HCT116 (cell line): Measurements from ENCODE around the gene ACOT6. TPM values are rescaled to one million over a fixed set of nuclear protein-coding genes. Genes with fewer than 3 reads are reported as not detected.

Experiments
- ATAC-seq: fragments of 200-7000 bp; cut with Tn5 transposase; 2 replicates; pipeline ENCODE4 v1.9.1; 2020; ENCODE audit warnings: mild to moderate bottlenecking, moderate library complexity
- BruUV-seq: library from RNA; stranded (reverse); fragments of 400-500 nt; replicated peaks from 2 replicates; lab custom pipeline; 2021; lab: Mats Ljungman, UMichigan
- CTCF ChIA-PET: fragments of 300-600 bp; sonication (Branson Sonifier 250); formaldehyde crosslinking; loops from one replicate; lab custom pipeline; 2021; ENCODE audit warnings: antibody characterized with exemption; lab: Charles Lee
- POLR2A ChIA-PET: fragments of 300-600, 350-600 bp; sonication (Branson Sonifier 250); formaldehyde crosslinking; loops from one replicate; lab custom pipeline; 2021; ENCODE audit warnings: antibody characterized with exemption; lab: Charles Lee
- RAD21 ChIA-PET, 2 experiments: fragments of 300-600 bp; sonication (Branson Sonifier 250); formaldehyde crosslinking; loops; one replicate each; lab custom pipeline; 2023; ENCODE audit warnings: low total read pairs in 2 of 2; ENCODE audit not compliant: uncharacterized antibody in 2 of 2, unreplicated experiment in 2 of 2, low non-redundant PET in 1 of 2; lab: Charles Lee
- DNase-seq: peaks from one replicate; pipeline ENCODE4 v3.0.0-alpha.2; 2010; ENCODE audit warnings: low read depth, low spot score
- H2AFZ ChIP-seq: fragments of 200-600 bp; shearing (Covaris generic), sonication (generic); 2 replicates; pipeline ENCODE4 v1.6.1; 2017; ENCODE audit warnings: low read depth, mixed run types, mixed read lengths, antibody characterized with exemption, low read length; ENCODE audit not compliant: poor library complexity, severe bottlenecking
- H3K27ac ChIP-seq: 2 replicates; pipeline ENCODE4 v1.5.1; 2012; ENCODE audit warnings: low read depth, low read length
- H3K27me3 ChIP-seq: fragments of 200-600 bp; sonication (generic); 2 replicates; pipeline ENCODE4 v1.6.1; 2016; ENCODE audit warnings: mixed run types, low read length, mixed read lengths; ENCODE audit not compliant: insufficient read depth
- H3K36me3 ChIP-seq, 2 experiments: fragments of 200-500 bp in 1 of 2; fragments of 200-600 bp in 1 of 2; sonication (Bioruptor generic) in 1 of 2; sonication (generic) in 1 of 2; 2 replicates each; pipeline versions ENCODE4 v1.5.1 to v1.6.1; 2014 to 2016; ENCODE audit warnings: low read length in 2 of 2, inconsistent platforms in 1 of 2, mixed read lengths in 1 of 2, mixed run types in 1 of 2; ENCODE audit not compliant: insufficient read depth in 2 of 2, control insufficient read depth in 1 of 2
- H3K4me1 ChIP-seq, 2 experiments: fragments of 200-600 bp in 1 of 2; sonication (generic) in 1 of 2; 2 replicates each; pipeline versions ENCODE4 v1.5.1 to v1.6.1; 2012 to 2017; ENCODE audit warnings: low read length in 2 of 2, inconsistent platforms in 1 of 2, mild to moderate bottlenecking in 1 of 2, mixed read lengths in 1 of 2, mixed run types in 1 of 2, moderate library complexity in 1 of 2; ENCODE audit not compliant: insufficient read depth in 2 of 2, control insufficient read depth in 1 of 2
- H3K4me2 ChIP-seq: fragments of 200-600 bp; sonication (generic); 2 replicates; pipeline ENCODE4 v1.6.1; 2017; ENCODE audit warnings: mixed run types, low read length, mixed read lengths
- H3K4me3 ChIP-seq, 2 experiments: fragments of 200-600 bp in 1 of 2; sonication (generic) in 1 of 2; replicated peaks in 1 of 2; 2 replicates each; pipeline ENCODE4 v1.5.1; 2011 to 2016; ENCODE audit warnings: low read length in 2 of 2, control low read depth in 1 of 2, low read depth in 1 of 2, mild to moderate bottlenecking in 1 of 2, mixed read lengths in 1 of 2, mixed run types in 1 of 2
- H3K79me2 ChIP-seq: fragments of 200-600 bp; sonication (generic); 2 replicates; pipeline ENCODE4 v1.6.1; 2017; ENCODE audit warnings: mild to moderate bottlenecking, mixed run types, low read length, moderate library complexity, mixed read lengths; ENCODE audit not compliant: insufficient read depth
- H3K9ac ChIP-seq: fragments of 200-600 bp; sonication (generic); 2 replicates; pipeline ENCODE4 v1.6.1; 2016; ENCODE audit warnings: low read length, mixed read lengths
- H3K9me2 ChIP-seq: fragments of 200-600 bp; sonication (generic), shearing (Covaris generic); 2 replicates; pipeline ENCODE4 v1.6.1; 2017; ENCODE audit warnings: mixed run types, mild to moderate bottlenecking, moderate library complexity; ENCODE audit not compliant: insufficient read depth
- H3K9me3 ChIP-seq, 2 experiments: fragments of 200-500 bp in 1 of 2; fragments of 200-600 bp in 1 of 2; sonication (Bioruptor generic) in 1 of 2; sonication (generic) in 1 of 2; 2 replicates each; pipeline ENCODE4 v1.6.1; 2014 to 2017; ENCODE audit warnings: low read length in 2 of 2, mixed read lengths in 2 of 2, inconsistent platforms in 1 of 2, low read depth in 1 of 2, mild to moderate bottlenecking in 1 of 2, mixed run types in 1 of 2, moderate library complexity in 1 of 2; ENCODE audit not compliant: control insufficient read depth in 1 of 2, insufficient read depth in 1 of 2
- H4K20me1 ChIP-seq: fragments of 200-600 bp; sonication (generic), shearing (Covaris generic); 2 replicates; pipeline ENCODE4 v1.6.1; 2017; ENCODE audit warnings: mixed run types, mild to moderate bottlenecking, moderate library complexity; ENCODE audit not compliant: insufficient read depth
- CTCF ChIP-seq, 3 experiments: fragments of 200-600 bp in 1 of 3; sonication (generic) in 1 of 3; IDR thresholded peaks in 2 of 3; conservative IDR thresholded peaks in 1 of 3; 2 replicates each; pipeline ENCODE4 v1.5.1; 2012 to 2017; ENCODE audit warnings: low read depth in 2 of 3, low read length in 2 of 3, antibody characterized with exemption in 1 of 3, borderline replicate concordance in 1 of 3, control low read depth in 1 of 3, mild to moderate bottlenecking in 1 of 3, mixed read lengths in 1 of 3, mixed run types in 1 of 3, moderate library complexity in 1 of 3; ENCODE audit not compliant: insufficient read depth in 1 of 3
- EGR1 ChIP-seq: IDR thresholded peaks from 2 replicates; pipeline ENCODE4 v1.6.1; 2012; ENCODE audit warnings: low read depth
- EZH2 ChIP-seq: fragments of 200-600 bp; sonication (generic); IDR thresholded peaks from 2 replicates; pipeline ENCODE4 v1.6.1; 2017; ENCODE audit warnings: antibody characterized with exemption, mixed run types
- EZH2phosphoT487 ChIP-seq: fragments of 200-600 bp; IDR thresholded peaks from 2 replicates; pipeline ENCODE4 v1.6.1; 2018; ENCODE audit warnings: antibody characterized with exemption, borderline replicate concordance
- SP1 ChIP-seq: IDR thresholded peaks from 2 replicates; pipeline ENCODE4 v1.6.1; 2012; ENCODE audit warnings: low read depth
- SRF ChIP-seq: IDR thresholded peaks from 2 replicates; pipeline ENCODE4 v1.6.1; 2012; ENCODE audit warnings: low read depth
- TCF7L2 ChIP-seq: IDR thresholded peaks from 2 replicates; pipeline ENCODE4 v1.7.0; 2011; ENCODE audit warnings: borderline replicate concordance, inconsistent platforms; ENCODE audit not compliant: insufficient read depth, insufficient read length; ENCODE audit errors: extremely low read depth
- ZBTB33 ChIP-seq: IDR thresholded peaks from 2 replicates; pipeline ENCODE4 v1.6.1; 2011; ENCODE audit warnings: mild to moderate bottlenecking, low read length, moderate library complexity; ENCODE audit not compliant: insufficient replicate concordance; ENCODE audit errors: extremely low read depth
- intact Hi-C: fragments of 100-400 bp; cut with micrococcal nuclease; formaldehyde crosslinking; loops from 2 replicates; pipeline ENCODE4 v1.10.0; 2022
- total RNA-seq: library from RNA; stranded (reverse); gene quantifications from one replicate; pipeline ENCODE4 v1.2.1, GENCODE V29; 2021; ENCODE audit not compliant: unreplicated experiment

Gene ACOT6
- total RNA-seq, 1 experiment from 2014 or later: not detected

GRCh38 chr14:73619524-73619923 lies 7.2 kb downstream of the ACOT6 start:
- no peak overlapping the region for H3K9ac ChIP-seq
- H2AFZ ChIP-seq: no peak overlapping the region
- RAD21 ChIA-PET: no interaction called here
- no TSS peak for BruUV-seq
- no peaks in the 10 kb centered on the region for H3K9me2 ChIP-seq
- H3K9me3 ChIP-seq: no peaks in the 10 kb centered on the region
- H3K79me2 ChIP-seq: no peaks in the 10 kb centered on the region
- CTCF ChIA-PET: no interaction called here
- H3K27me3 ChIP-seq: no peaks in the 10 kb centered on the region
- no peaks in the 10 kb centered on the region for H3K4me1 ChIP-seq
- TF ChIP-seq EZH2 (no peak), ZBTB33 (no peak), EGR1 (no peak), EZH2phosphoT487 (no peak), SP1 (no peak), TCF7L2 (no peak), SRF (no peak), CTCF (IDR thresholded peaks at IDR 0.05 in 2 of 3, conservative IDR thresholded peaks at IDR 0.05 in 1 of 3; ENCODE audit: borderline replicate concordance in 1 of 3, insufficient read depth in 1 of 3, low read depth in 2 of 3, low read length in 2 of 3) (no peak)
- no peaks in the 10 kb centered on the region for H3K36me3 ChIP-seq
- intact Hi-C loops: no loop called here
- H3K27ac ChIP-seq: no peak overlapping the region
- no peaks in the 10 kb centered on the region for H4K20me1 ChIP-seq
- POLR2A ChIA-PET: no interaction called here
- no peak for ATAC-seq
- DNase-seq: no peak
- H3K4me3 ChIP-seq: no peak overlapping the region
- H3K4me2 ChIP-seq: no peak overlapping the region
